Retinal pigment epithelial cell (primary cell): Measurements from ENCODE around the gene STAP1.
"Not testable (repeated sequence)": the region's sequence is repeated elsewhere in the genome, so short reads cannot be mapped to it uniquely, and the experiment has no call there.

Source experiments
- DNase-seq: peaks from one replicate; pipeline ENCODE4 v3.0.0-alpha.2; 2010; ENCODE audit warnings: low read depth
- H3K4me3 ChIP-seq: 2 replicates; pipeline ENCODE4 v1.5.1; 2011; ENCODE audit warnings: mild to moderate bottlenecking, low read length, control low read depth, moderate library complexity
- TF ChIP-seq, protein P1 (sequence below): conservative IDR thresholded peaks from 2 replicates; pipeline ENCODE4 v1.5.1; 2011; ENCODE audit warnings: low read depth, low read length, control low read depth, inconsistent platforms

STAP1 gene

DNA sequence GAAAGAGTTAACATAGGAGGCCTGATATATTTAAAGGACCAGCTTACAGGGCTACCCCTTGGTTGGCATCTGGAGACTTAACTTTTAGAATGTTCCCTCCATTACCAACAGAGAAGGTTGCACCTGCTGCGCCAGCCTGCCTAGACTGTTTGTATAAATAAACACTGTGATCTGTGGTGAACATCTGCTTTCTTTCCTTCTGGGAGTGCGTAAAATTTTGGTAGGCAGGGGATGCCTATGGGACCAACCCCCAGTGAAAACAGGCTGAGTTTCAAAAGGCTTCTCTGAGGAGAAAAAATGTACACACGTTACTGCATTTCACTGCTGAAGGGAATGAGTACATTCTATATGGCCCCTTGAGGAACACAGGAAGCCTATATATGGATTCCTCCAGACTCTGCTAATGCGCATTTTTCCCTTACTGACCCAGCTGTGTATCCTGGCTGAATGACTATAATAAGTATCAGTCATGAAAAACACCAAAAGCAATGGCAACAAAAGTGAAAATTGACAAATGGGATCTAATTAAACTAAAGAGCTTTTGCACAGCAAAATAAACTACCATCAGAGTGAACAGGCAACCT, 27.1 kb upstream of the STAP1 start:
- no peak for DNase-seq
- TF ChIP-seq, protein P1, sequence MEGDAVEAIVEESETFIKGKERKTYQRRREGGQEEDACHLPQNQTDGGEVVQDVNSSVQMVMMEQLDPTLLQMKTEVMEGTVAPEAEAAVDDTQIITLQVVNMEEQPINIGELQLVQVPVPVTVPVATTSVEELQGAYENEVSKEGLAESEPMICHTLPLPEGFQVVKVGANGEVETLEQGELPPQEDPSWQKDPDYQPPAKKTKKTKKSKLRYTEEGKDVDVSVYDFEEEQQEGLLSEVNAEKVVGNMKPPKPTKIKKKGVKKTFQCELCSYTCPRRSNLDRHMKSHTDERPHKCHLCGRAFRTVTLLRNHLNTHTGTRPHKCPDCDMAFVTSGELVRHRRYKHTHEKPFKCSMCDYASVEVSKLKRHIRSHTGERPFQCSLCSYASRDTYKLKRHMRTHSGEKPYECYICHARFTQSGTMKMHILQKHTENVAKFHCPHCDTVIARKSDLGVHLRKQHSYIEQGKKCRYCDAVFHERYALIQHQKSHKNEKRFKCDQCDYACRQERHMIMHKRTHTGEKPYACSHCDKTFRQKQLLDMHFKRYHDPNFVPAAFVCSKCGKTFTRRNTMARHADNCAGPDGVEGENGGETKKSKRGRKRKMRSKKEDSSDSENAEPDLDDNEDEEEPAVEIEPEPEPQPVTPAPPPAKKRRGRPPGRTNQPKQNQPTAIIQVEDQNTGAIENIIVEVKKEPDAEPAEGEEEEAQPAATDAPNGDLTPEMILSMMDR, result no peak

DNA sequence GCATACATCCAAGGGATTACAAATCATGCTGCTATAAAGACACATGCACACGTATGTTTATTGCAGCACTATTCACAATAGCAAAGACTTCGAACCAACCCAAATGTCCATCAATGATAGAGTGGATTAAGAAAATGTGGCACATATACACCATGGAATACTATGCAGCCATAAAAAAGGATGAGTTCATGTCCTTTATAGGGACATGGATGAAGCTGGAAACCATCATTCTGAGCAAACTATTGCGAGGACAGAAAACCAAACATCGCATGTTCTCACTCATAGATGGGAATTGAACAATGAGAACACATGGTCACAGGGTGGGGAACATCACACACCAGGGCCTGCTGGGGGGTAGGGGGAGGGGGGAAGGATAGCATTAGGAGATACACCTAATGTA, 26.1 kb upstream of the STAP1 start:
- DNase-seq, result not testable (repeated sequence)

More for the DNA sequence above, 27.1 kb upstream of the STAP1 start:
- no peak overlapping the region for H3K4me3 ChIP-seq

DNA sequence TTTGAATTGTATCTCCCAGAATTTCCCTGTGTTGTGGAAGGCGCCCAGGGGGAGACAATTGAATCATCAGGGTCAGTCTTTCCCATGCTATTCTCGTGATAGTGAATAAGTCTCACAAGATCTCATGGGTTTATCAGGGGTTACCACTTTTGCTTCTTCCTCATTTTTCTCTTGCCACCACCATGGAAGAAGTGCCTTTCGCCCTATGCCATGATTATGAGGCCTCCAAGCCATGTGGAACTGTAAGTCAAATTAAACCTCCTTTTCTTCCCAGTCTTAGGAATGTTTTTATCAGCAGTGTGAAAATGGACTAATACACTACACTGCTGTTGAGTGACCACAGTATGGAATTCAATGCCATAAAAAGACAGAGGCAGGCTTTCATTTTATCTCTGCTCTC, 25.4 kb upstream of the STAP1 start:
- TF ChIP-seq, protein P1, result no peak
- no peak overlapping the region for H3K4me3 ChIP-seq
- no peak for DNase-seq

More for the DNA sequence above, 26.1 kb upstream of the STAP1 start:
- H3K4me3 ChIP-seq, result not testable (repeated sequence)

DNA sequence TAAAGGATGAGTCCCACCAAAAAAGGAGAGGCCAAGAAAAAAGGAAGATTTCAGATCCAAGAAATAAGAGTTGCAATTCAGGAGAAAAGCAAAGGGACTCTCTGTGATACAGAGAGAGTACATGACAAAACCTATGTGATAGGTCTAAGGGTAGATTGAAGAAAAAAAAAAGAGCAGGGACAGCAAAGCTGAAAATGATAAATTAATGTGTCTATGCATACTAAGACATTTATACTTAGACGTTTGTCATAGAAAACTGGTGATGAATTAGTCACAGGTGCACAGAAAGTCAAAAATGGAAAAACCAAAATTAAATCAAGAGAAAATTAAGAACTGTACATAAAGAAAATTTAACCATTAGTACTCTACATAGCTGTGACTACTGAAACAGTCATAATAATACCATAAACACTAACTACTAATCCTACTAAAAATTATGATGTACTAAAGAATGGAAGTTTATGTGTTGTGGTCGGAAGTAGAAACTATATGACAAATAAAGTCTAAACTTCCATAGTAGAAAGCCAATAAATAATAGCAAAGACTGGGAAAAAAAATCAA, 23.2 kb upstream of the STAP1 start:
- DNase-seq, result no peak
- TF ChIP-seq, protein P1, result no peak
- no peak overlapping the region for H3K4me3 ChIP-seq

DNA sequence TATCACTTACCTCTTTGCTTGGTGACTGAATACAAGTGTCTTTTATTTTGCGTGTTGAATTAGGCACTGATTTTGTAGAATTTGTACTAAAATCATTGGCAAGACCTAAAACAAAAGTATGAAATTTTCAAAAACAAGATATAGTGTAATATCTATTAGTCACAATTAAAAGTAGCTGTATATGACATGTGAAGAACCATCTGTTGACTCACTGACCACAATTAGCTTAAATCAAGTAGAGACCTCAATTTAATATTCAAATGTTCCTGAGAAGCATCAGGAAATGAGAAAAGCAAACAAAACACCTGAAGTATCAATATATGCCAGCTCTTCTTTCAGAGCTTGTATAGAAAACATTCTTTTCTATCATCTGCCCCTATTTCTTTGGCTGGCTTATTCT, 18.7 kb upstream of the STAP1 start:
- TF ChIP-seq, protein P1, result no peak
- no peak for DNase-seq
- no peak overlapping the region for H3K4me3 ChIP-seq

DNA sequence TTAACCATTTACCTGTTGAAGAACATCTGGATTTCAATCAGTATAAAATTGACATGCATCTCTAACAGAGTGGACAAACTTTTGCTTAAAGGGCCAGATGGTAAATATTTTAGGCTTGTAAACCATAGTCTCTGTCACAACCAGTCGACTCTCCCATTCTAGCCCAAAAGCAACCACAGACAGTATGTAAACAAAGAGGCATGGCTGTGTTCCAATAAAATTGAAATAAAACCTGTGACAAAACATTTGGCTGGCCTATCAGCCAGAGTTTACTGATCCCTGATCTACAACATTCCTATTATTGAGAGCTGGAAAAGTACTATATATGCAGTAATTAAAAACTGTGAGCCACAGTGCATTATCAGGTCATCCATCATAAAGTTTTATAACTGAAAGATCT, 16.5 kb upstream of the STAP1 start:
- DNase-seq, result no peak
- H3K4me3 ChIP-seq, result no peak overlapping the region
- TF ChIP-seq, protein P1, result no peak

DNA sequence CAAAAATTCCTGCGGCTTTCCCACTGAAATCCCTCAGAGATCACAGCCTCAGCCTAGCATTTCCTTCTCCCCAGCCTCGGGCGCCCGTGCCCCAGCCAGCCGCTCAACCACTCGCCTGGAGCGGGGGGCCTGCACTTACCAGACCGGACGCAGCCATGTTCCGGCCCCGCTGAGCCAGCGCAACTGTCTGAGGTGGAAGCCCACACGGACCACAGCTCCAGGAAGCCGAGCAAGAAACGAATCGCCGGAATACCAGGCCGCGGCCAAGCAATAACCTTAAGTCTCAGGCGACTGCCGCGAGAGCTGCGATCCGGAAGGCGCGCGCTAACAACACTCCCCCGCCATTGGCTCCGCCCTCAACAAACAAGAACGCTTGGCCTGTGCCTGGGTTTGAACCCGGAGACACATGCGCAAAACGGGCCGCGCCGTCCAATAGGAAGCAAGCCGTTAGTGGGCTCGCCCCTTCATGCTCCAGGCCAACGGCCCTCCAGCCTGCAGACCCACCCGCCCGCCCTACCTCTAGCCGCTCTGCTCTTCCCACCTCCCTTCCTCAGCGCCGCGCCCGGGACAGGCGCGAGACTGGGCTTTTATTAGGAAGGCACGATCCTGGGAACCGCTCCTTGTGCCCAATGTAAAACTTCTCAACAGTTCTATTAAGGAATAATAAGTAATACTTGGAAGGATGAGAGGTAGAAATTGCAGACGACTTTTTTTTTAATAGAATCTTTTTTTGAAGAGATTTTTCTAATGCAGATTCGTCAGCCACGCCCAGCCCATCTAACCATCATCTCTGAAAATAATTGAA, 13.1 kb upstream of the STAP1 start, which contains the start of gene CENPC:
CENPC (minus strand) TSS at position 305 of the 805 bp plus-strand sequence; CDS start at position 157, 148 bp downstream.
- DNase-seq, result peak; percentile 94
- TF ChIP-seq, protein P1, result no peak
- peak within 1 kb of the TSS; percentile 90 for H3K4me3 ChIP-seq
